ENCODE data around the gene ATP5ME. TPM values are rescaled to one million over a fixed set of nuclear protein-coding genes. Genes with fewer than 3 reads are reported as not detected.

ATP5ME gene
- total and polyA plus RNA-seq, 2 of the 13 experiments (the other 11 are each of a cell fraction or from before 2014, with no cell fraction given), result 305 to 753 TPM

GRCh38 chr4:674172-675035 lies at the start of gene ATP5ME, which contains the start of gene MYL5 (continued):
- TF ChIP-seq ZNF777 (CRISPR knock-in tag; IDR thresholded peaks at IDR 0.05), result no peak
- no peak for TF ChIP-seq NONO (IDR thresholded peaks at IDR 0.05)
- peak; percentile 90 for TF ChIP-seq NONO (CRISPR knock-in tag; conservative IDR thresholded peaks at IDR 0.05)
- no peak for TF ChIP-seq NFKB2 (CRISPR knock-in tag; IDR thresholded peaks at IDR 0.05; ENCODE audit: borderline replicate concordance)
- TF ChIP-seq CEBPG (CRISPR knock-in tag; IDR thresholded peaks at IDR 0.05), result no peak
- peak; percentile 87 for TF ChIP-seq MAZ (IDR thresholded peaks at IDR 0.05; ENCODE audit: borderline replicate concordance, low read depth, low read length)
- peak; percentile 61 for TF ChIP-seq MAZ (CRISPR knock-in tag; IDR thresholded peaks at IDR 0.05; ENCODE audit: low read depth)
- peak; percentile 55; the same call in 1 of the 2 replicates for TF ChIP-seq E2F1 (CRISPR knock-in tag; IDR thresholded peaks at IDR 0.05)
- no peak; the same call in 1 of the 2 replicates for TF ChIP-seq MXD3 (CRISPR knock-in tag; IDR thresholded peaks at IDR 0.05)
- no peak for TF ChIP-seq CREBL2 (CRISPR knock-in tag; IDR thresholded peaks at IDR 0.05; ENCODE audit: borderline replicate concordance)
- TF ChIP-seq ZNF501 (CRISPR knock-in tag; IDR thresholded peaks at IDR 0.05), result peak; percentile 69; the same call in 1 of the 2 replicates
- no peak for TF ChIP-seq ATRX (CRISPR knock-in tag; IDR thresholded peaks at IDR 0.05; ENCODE audit: borderline replicate concordance)
- peak; percentile 39 for TF ChIP-seq HNRNPK (IDR thresholded peaks at IDR 0.05; ENCODE audit: low read depth, low read length, poor library complexity, severe bottlenecking)
- peak; percentile 40; the same call in 1 of the 2 replicates for TF ChIP-seq MIXL1 (CRISPR knock-in tag; IDR thresholded peaks at IDR 0.05)
- 0 out of 2 replicates have a peak, but pooled peaks have one; percentile 23 for TF ChIP-seq ARHGAP35 (CRISPR knock-in tag; IDR thresholded peaks at IDR 0.05; ENCODE audit: borderline replicate concordance)
- 0 out of 2 replicates have a peak, but pooled peaks have one; percentile 54 for TF ChIP-seq U2AF2 (IDR thresholded peaks at IDR 0.05; ENCODE audit: low read depth, low read length)
- TF ChIP-seq PRDM15 (CRISPR knock-in tag; IDR thresholded peaks at IDR 0.05), result no peak
- no peak for TF ChIP-seq PBX3 (CRISPR knock-in tag; IDR thresholded peaks at IDR 0.05; ENCODE audit: borderline replicate concordance)
- peak; percentile 67 for TF ChIP-seq ASH2L (IDR thresholded peaks at IDR 0.05; ENCODE audit: insufficient read length, low read depth, low read length)
- TF ChIP-seq DDIT3 (CRISPR knock-in tag; IDR thresholded peaks at IDR 0.05), result no peak
- TF ChIP-seq RBM39 (IDR thresholded peaks at IDR 0.05; ENCODE audit: low read depth, low read length, poor library complexity, severe bottlenecking), result peak; percentile 8
- no peak for TF ChIP-seq NCOA5 (CRISPR knock-in tag; IDR thresholded peaks at IDR 0.05)

All from HepG2 (cell line).